K562 (cell line): ENCODE data around the gene SULT1A2. TPM values are rescaled to one million over a fixed set of nuclear protein-coding genes. Genes with fewer than 3 reads are reported as not detected.
"Not testable (repeated sequence)": the region's sequence is repeated elsewhere in the genome, so short reads cannot be mapped to it uniquely, and the experiment has no call there.

Experiments used
- ATAC-seq: fragments of 200-7000 bp; cut with Tn5 transposase; 3 replicates; pipeline ENCODE4 v1.9.1; 2020; ENCODE audit warnings: moderate library complexity
- BruUV-seq: library from RNA; stranded (reverse); fragments of 400-500 nt; replicated peaks from 2 replicates; lab custom pipeline; 2021; lab: Mats Ljungman, UMichigan
- CTCF ChIA-PET: fragments of 300-600 bp; formaldehyde crosslinking; extraction: SDS; loops from one replicate; lab custom pipeline; 2021; ENCODE audit warnings: low intra/inter-chr PET ratio; lab: Yijun Ruan, JAX
- POLR2A ChIA-PET: fragments of 300-600, 350-650 bp; sonication (Branson Sonifier 250); formaldehyde crosslinking; extraction: SDS; loops from one replicate; lab custom pipeline; 2021; ENCODE audit warnings: antibody characterized with exemption, inconsistent platforms; lab: Yijun Ruan, JAX
- DNase-seq, 4 experiments: peaks; one replicate each; pipeline versions ENCODE4 v3.0.0 to v3.0.0-alpha.2; 2011 to 2018; ENCODE audit warnings: low spot score in 3 of 4, mixed read lengths in 3 of 4; ENCODE audit errors: extremely low read depth in 1 of 4
- FAIRE-seq: peaks from 2 replicates; lab custom pipeline; 2011; peaks lifted over from hg19 to GRCh38; lab: Jason Lieb, UNC
- H2AFZ ChIP-seq: 2 replicates; pipeline ENCODE4 v1.6.0; 2011; ENCODE audit warnings: low read depth, low read length, control low read depth, inconsistent platforms
- H3K27ac ChIP-seq: fragments of 200-600 bp; 3 replicates; pipeline ENCODE4 v1.8.0; 2011; ENCODE audit warnings: low read depth, mild to moderate bottlenecking, control low read depth, inconsistent platforms, low read length, moderate library complexity, mixed read lengths; ENCODE audit errors: extremely low read depth
- H3K27me3 ChIP-seq, 2 experiments: fragments of 300-600 bp in 1 of 2; 2 replicates in 1 of 2; 3 replicates in 1 of 2; pipeline versions ENCODE4 v1.6.0 to v1.8.0; 2011; ENCODE audit warnings: inconsistent platforms in 2 of 2, low read length in 2 of 2, mild to moderate bottlenecking in 1 of 2, mixed read lengths in 1 of 2, moderate library complexity in 1 of 2; ENCODE audit not compliant: control insufficient read depth in 2 of 2, insufficient read depth in 2 of 2
- H3K36me3 ChIP-seq: fragments of 300-600 bp; 3 replicates; pipeline ENCODE4 v1.8.0; 2011; ENCODE audit warnings: mild to moderate bottlenecking, low read length, inconsistent platforms; ENCODE audit not compliant: control insufficient read depth, insufficient read depth
- H3K4me1 ChIP-seq, 2 experiments: fragments of 200-600 bp in 1 of 2; replicated peaks in 1 of 2; 2 replicates in 1 of 2; 3 replicates in 1 of 2; pipeline versions ENCODE4 v1.5.1 to v1.8.0; 2011; ENCODE audit warnings: inconsistent platforms in 2 of 2, low read length in 2 of 2, mild to moderate bottlenecking in 1 of 2, mixed read lengths in 1 of 2, moderate library complexity in 1 of 2; ENCODE audit not compliant: control insufficient read depth in 2 of 2, insufficient read depth in 2 of 2
- H3K4me2 ChIP-seq: 2 replicates; pipeline ENCODE4 v1.6.1; 2011; ENCODE audit warnings: low read length, control low read depth, inconsistent platforms, mixed read lengths; ENCODE audit not compliant: insufficient read depth
- H3K4me3 ChIP-seq: fragments of 200-600 bp; sonication (generic), shearing (Covaris generic); 2 replicates; pipeline ENCODE4 v1.5.1; 2016; ENCODE audit warnings: control low read depth, inconsistent platforms
- H3K79me2 ChIP-seq: fragments of 200-600 bp; 3 replicates; pipeline ENCODE4 v1.8.0; 2011; ENCODE audit warnings: low read length, inconsistent platforms; ENCODE audit not compliant: control insufficient read depth, insufficient read depth
- H3K9ac ChIP-seq, 2 experiments: 2 replicates each; pipeline versions ENCODE4 v1.6.0 to v1.6.1; 2011; ENCODE audit warnings: low read depth in 2 of 2, low read length in 2 of 2, control low read depth in 1 of 2, inconsistent platforms in 1 of 2, mild to moderate bottlenecking in 1 of 2, mixed read lengths in 1 of 2; ENCODE audit not compliant: insufficient read depth in 1 of 2
- H3K9me1 ChIP-seq: one replicate; pipeline ENCODE4 v1.6.0; 2011; ENCODE audit warnings: inconsistent platforms, mild to moderate bottlenecking, low read length, moderate library complexity; ENCODE audit not compliant: control insufficient read depth, insufficient read depth
- H3K9me3 ChIP-seq: replicated peaks from 2 replicates; pipeline ENCODE4 v1.5.1; 2011; ENCODE audit warnings: low read depth, low read length, inconsistent platforms; ENCODE audit not compliant: control insufficient read depth, insufficient read depth
- H4K20me1 ChIP-seq: replicated peaks from 2 replicates; pipeline ENCODE4 v1.6.1; 2011; ENCODE audit warnings: low read length, inconsistent platforms, mixed read lengths; ENCODE audit not compliant: control insufficient read depth, insufficient read depth
- CEBPB ChIP-seq: fragments of 450-650 bp; IDR thresholded peaks from 2 replicates; pipeline ENCODE4 v1.6.1; 2016; ENCODE audit warnings: missing genetic modification characterization, missing compliant biosample characterization
- FOSL1 ChIP-seq: fragments of 200-800 bp; sonication (Bioruptor generic); conservative IDR thresholded peaks from 2 replicates; pipeline ENCODE4 v1.6.1; 2016; ENCODE audit warnings: missing genetic modification characterization, missing compliant biosample characterization
- PBX2 ChIP-seq, 2 experiments: IDR thresholded peaks in 1 of 2; conservative IDR thresholded peaks in 1 of 2; 2 replicates each; pipeline ENCODE4 v1.6.1; 2016; ENCODE audit warnings: low read depth in 2 of 2, mild to moderate bottlenecking in 1 of 2, missing compliant biosample characterization in 1 of 2, missing genetic modification characterization in 1 of 2, moderate library complexity in 1 of 2
- WGBS: fragments of 100-300 bp; shearing (Covaris generic); methylation state at CpG from one replicate; pipeline ENCODE4 v1.1.6; 2016; ENCODE audit warnings: low coverage, mixed read lengths; ENCODE audit not compliant: insufficient coverage; ENCODE audit errors: missing lambda C conversion rate; 5-methylcytosine and 5-hydroxymethylcytosine counted together
- in situ Hi-C: fragments of 300-500 bp; cut with MboI; formaldehyde crosslinking; loops from 4 replicates; pipeline ENCODE4 v1.15.0; 2018; ENCODE audit warnings: inconsistent platforms, mixed read lengths
- intact Hi-C: fragments of 100-400 bp; cut with micrococcal nuclease; formaldehyde crosslinking; loops from 2 replicates; pipeline ENCODE4 v1.14.2; 2022
- polyA plus RNA-seq, 8 experiments: library from polyadenylated mRNA; depleted of rRNA in 4 of 8; stranded (reverse) in 5 of 8; unstranded in 3 of 8; fragments of >200 nt; fragmentation: Nextera tagmentation in 2 of 8; fragmentation: Illumina TruSeq in 1 of 8; extraction: Ambion mirVana in 2 of 8; extraction: Trizol in 1 of 8; gene quantifications; 2 replicates each; pipeline versions ENCODE4 v1.2.1 to v1.2.3, GENCODE V29; 2011 to 2014; ENCODE audit warnings: inconsistent platforms in 1 of 8, missing spikeins in 1 of 8
- total RNA-seq, 7 experiments: library from RNA; depleted of rRNA in 6 of 7; stranded (reverse); fragments of >200 nt in 6 of 7; fragmentation: Illumina TruSeq in 2 of 7; extraction: Trizol in 2 of 7; gene quantifications; 2 replicates each; pipeline versions ENCODE4 v1.2.1 to v1.2.3, GENCODE V29; 2011 to 2021; ENCODE audit warnings: low replicate concordance in 1 of 7
- TF ChIP-seq, protein P1 (sequence below): sonication (generic); IDR thresholded peaks from 2 replicates; pipeline ENCODE4 v1.6.1; 2016
- TF ChIP-seq, protein P2 (sequence below), 2 experiments: fragments of 450-650 bp in 1 of 2; sonication (generic) in 1 of 2; formaldehyde crosslinking in 1 of 2; IDR thresholded peaks in 1 of 2; conservative IDR thresholded peaks in 1 of 2; 2 replicates each; pipeline versions ENCODE4 v1.6.1 to v1.8.1; 2016 to 2023; ENCODE audit warnings: mild to moderate bottlenecking in 2 of 2, moderate library complexity in 2 of 2, inconsistent platforms in 1 of 2, missing genetic modification reagents in 1 of 2

SULT1A2 gene
- total and polyA plus RNA-seq, 9 of the 15 experiments (the other 6 are each of a cell fraction or from before 2014, with no cell fraction given): 0.73 to 3.2 (median 1.7) TPM

DNA sequence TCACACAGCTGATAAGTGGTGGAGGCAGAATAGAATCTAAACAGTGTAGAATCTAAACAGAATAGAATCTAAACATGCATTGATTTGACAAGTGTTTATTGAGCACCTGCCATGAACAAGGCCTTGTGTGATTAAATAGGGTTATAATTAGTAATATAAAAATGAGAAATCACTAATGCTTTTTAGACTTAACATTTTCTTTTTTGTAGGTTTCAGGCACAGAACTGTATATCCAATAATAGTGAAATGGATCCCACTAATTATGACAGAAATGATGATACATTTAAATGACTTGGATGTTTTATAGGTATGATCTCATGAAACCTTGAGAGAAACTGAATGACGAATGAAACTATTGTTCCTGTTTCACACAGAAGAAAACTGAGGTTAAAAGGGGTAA, 40.9 kb upstream of the SULT1A2 start, which contains the start of gene NPIPB8:
Gene NPIPB8, plus strand, starts transcription at position 301 of the 400 bp plus-strand sequence. CDS start 296 bp downstream, outside the sequence.
- H3K27ac ChIP-seq, H3K9ac ChIP-seq, DNase-seq, H3K36me3 ChIP-seq, H3K9me3 ChIP-seq, H3K4me1 ChIP-seq, FAIRE-seq, ATAC-seq, BruUV-seq, in situ Hi-C loops, H3K4me3 ChIP-seq, CTCF ChIA-PET, H2AFZ ChIP-seq, H3K9me1 ChIP-seq, H3K27me3 ChIP-seq, H4K20me1 ChIP-seq, intact Hi-C loops, H3K79me2 ChIP-seq, H3K4me2 ChIP-seq, POLR2A ChIA-PET: not testable (repeated sequence)
- no CpG with 5 or more reads among the region's 1 CpG for WGBS

GRCh38 chr16:28636093-28636823, 39.4 kb upstream of the SULT1A2 start:
- H3K27me3 ChIP-seq; intact Hi-C loops; H3K27ac ChIP-seq; H3K4me1 ChIP-seq; H3K79me2 ChIP-seq; DNase-seq; H3K4me2 ChIP-seq; H3K9me3 ChIP-seq; H3K4me3 ChIP-seq; CTCF ChIA-PET; ATAC-seq; in situ Hi-C loops; H3K9me1 ChIP-seq; FAIRE-seq; H4K20me1 ChIP-seq; POLR2A ChIA-PET; BruUV-seq; H3K36me3 ChIP-seq; H3K9ac ChIP-seq; H2AFZ ChIP-seq; TF ChIP-seq PBX2 (CRISPR knock-in tag; IDR thresholded peaks at IDR 0.05; ENCODE audit: low read depth): not testable (repeated sequence)
- TF ChIP-seq, protein P1, sequence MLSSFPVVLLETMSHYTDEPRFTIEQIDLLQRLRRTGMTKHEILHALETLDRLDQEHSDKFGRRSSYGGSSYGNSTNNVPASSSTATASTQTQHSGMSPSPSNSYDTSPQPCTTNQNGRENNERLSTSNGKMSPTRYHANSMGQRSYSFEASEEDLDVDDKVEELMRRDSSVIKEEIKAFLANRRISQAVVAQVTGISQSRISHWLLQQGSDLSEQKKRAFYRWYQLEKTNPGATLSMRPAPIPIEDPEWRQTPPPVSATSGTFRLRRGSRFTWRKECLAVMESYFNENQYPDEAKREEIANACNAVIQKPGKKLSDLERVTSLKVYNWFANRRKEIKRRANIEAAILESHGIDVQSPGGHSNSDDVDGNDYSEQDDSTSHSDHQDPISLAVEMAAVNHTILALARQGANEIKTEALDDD: peak; percentile 63
- TF ChIP-seq CEBPB (peak; percentile 36; the same call in 1 of the 2 replicates), PBX2 (tag; conservative IDR thresholded peaks at IDR 0.05; ENCODE audit: low read depth) (peak; percentile 42; the same call in 1 of the 2 replicates), FOSL1 (0 out of 2 replicates have a peak, but pooled peaks have one; percentile 17)
- TF ChIP-seq, protein P2, sequence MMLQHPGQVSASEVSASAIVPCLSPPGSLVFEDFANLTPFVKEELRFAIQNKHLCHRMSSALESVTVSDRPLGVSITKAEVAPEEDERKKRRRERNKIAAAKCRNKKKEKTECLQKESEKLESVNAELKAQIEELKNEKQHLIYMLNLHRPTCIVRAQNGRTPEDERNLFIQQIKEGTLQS (IDR thresholded peaks at IDR 0.05): peak; percentile 47; the same call in 1 of the 2 replicates
- TF ChIP-seq, protein P2 (CRISPR knock-in tag; conservative IDR thresholded peaks at IDR 0.05): not testable (repeated sequence)
- WGBS: 7% methylated on average over 5 of the region's 5 CpGs
